ENCODE data around the gene CHRNA1.

- no peak for TF ChIP-seq ZNF764 (CRISPR knock-in tag; IDR thresholded peaks at IDR 0.05; ENCODE audit: low read depth)
- TF ChIP-seq CBFB (CRISPR knock-in tag; IDR thresholded peaks at IDR 0.05): no peak
- TF ChIP-seq JUND (IDR thresholded peaks at IDR 0.05; ENCODE audit: borderline replicate concordance, low read depth, low read length): no peak
- no peak for TF ChIP-seq JUND (tag; IDR thresholded peaks at IDR 0.05; ENCODE audit: borderline replicate concordance, low read depth, low read length)
- TF ChIP-seq FOXP1 (CRISPR knock-in tag; IDR thresholded peaks at IDR 0.05): no peak
These were observed 47.8 kb upstream of the CHRNA1 start for GRCh38 chr2:174812037-174812436.

All from K562 (cell line).